GM21381 (cell line): ENCODE data around the gene DNAJC6.

Experiments used
- ATAC-seq: cut with Tn5 transposase; IDR thresholded peaks from one replicate; pipeline ENCODE4 v1.9.1; 2021; ENCODE audit warnings: mild to moderate bottlenecking, moderate library complexity; ENCODE audit not compliant: unreplicated experiment

Gene DNAJC6

GRCh38 chr1:65292861-65293593 lies 16.3 kb upstream of the DNAJC6 start:
- no peak for ATAC-seq

GRCh38 chr1:65297706-65298105 lies 11.6 kb upstream of the DNAJC6 start:
- no peak for ATAC-seq

DNA sequence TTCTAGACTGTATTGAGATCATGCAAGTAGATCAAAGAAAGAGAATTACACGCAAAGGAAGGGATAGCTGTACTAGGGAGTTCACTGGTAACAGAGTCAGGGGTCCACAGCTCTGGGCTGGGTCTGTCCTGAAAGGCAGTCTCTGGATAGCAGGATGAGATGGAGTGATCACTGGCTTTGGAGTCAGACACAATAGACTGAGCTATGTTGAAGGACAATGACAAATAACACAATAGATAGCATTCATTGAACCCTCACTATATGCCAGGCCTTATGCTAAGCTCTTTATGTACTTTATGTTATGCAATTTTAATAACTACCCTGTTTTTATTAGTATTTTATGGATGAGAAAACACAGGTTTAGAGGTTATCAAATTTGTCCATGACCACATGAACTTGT lies 10.0 kb upstream of the DNAJC6 start:
- ATAC-seq, result no peak

DNA sequence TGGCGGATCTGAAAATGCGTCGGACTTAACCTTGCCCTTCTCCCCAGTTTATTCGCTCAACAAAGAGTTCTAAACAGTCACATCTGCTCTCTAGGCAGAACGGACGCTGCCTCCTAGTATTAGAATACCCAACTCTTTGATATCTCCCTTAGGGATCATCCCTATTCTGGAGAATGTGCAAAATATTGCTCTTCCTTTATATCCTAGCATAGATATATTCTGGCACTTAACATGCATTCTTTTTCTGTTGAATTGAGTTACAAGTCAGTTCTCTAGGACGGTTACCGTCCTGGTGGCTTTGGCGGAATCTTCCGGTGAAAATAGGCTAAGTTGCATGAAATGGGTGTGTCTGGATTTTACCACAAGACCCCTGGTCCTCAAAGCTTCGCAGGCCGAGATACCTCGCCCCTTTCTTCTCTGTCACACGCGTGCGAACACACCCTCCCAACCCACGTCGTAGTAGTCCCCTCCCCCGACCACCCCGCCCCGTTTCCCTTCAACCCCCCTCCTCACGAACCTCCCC lies 501 bp upstream of the DNAJC6 start:
- ATAC-seq, result no peak

DNA sequence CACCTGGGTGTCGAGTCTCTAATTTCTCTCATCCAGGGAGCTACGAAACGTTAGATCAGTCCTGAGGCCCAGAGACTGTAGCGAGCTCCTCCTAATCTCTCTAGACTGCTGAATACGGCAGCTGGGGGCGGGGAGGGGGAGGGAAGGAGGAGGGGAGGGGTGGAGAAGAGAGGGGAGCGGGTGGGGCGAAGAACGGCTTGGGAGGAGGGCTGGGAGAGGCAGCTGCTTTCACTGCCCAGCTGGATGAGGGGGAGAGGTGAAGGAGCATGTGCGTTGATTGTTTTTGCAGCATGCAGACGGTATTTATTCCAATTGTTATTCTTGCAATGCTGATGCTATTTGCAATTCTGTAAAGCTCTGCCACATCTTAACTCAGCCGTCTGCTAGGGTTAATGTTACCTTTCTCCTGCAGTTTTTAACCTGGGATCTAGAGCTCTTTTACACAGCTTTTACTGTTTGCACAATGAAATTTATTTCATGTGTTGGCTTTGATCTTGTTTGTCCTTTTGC lies 790 bp downstream of the DNAJC6 start:
- ATAC-seq, result no peak

- no peak for ATAC-seq
These were observed 2.4 kb downstream of the DNAJC6 start for GRCh38 chr1:65311760-65312159.

- no peak for ATAC-seq
These were observed 6.9 kb downstream of the DNAJC6 start for GRCh38 chr1:65316233-65316632.

DNA sequence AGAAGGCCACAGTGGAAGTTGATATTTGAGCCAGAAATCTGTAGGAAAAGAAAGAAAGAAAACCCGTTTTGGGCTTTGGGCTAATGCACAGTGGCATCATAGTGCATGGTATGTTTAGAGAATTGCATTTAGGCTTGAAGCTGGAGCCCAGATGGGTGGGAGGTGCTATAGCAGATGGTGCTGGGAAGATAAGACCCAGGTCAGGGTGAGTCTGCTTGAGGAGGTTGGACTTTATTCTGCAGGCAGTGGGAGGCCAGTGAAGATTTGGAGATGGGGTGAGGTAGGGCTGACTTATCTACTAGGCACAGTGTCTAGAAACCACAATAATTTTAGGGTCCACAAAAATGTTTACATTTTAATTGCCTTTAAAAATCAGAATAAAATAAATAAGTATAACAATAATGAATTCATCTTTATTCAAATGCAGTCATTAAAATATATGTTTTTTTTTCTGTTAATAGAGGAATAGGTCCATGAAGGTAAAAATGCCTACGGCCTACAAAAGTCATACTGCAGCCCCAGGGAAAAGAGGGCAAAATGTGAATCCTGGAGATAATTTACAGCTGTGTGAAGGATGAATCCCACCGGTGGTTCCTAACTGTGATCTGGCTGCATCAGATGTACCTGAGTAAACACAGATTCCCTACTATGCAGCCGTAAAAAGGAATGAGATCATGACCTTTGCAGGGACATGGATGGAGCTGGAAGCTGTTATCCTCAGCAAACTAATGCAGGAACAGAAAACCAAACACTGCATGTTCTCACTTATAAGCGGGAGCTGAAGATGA lies 8.7 kb downstream of the DNAJC6 start:
- ATAC-seq, result no peak

- no peak for ATAC-seq
These were observed 9.8 kb downstream of the DNAJC6 start for GRCh38 chr1:65319141-65319540.

DNA sequence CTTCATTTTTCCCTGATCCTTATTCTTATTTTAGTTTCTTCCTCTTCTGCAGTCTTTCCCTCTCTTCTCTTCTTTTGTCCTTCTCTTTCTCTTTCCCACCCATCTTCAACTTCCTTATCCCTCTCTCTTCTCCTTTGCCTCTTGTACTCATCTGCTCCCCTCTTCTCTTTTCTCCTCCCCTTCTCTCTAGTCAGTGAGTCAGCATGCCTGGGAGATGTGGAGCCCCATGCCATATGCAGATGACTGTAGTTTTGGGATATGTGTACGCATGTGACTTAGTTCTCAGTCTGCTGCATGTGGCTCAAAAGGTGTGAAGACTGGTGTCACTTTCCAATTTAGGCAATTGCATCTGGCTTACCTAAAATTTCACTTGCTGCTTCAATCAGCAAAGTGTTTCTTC lies 10.4 kb downstream of the DNAJC6 start:
- no peak for ATAC-seq

GRCh38 chr1:65321879-65322278 lies 12.5 kb downstream of the DNAJC6 start:
- ATAC-seq, result no peak

DNA sequence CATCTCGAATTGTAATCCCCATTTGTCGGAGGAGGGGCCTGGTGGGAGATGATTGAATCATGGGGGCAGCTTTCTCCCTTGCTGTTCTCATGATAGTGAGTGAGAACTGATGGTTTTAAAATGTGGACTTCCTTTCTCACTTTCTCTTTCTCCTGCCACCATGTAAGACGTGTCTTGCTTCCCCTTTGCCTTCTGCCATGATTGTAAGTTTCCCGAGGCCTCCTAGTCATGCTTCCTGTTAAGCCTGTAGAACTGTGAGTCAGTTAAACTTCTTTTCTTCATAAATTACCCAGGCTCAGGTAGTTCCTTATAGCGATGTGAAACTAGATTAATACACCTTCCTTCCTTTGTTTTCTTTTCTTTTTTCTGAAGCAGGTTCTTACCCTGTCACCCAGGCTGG lies 13.9 kb downstream of the DNAJC6 start:
- no peak for ATAC-seq

DNA sequence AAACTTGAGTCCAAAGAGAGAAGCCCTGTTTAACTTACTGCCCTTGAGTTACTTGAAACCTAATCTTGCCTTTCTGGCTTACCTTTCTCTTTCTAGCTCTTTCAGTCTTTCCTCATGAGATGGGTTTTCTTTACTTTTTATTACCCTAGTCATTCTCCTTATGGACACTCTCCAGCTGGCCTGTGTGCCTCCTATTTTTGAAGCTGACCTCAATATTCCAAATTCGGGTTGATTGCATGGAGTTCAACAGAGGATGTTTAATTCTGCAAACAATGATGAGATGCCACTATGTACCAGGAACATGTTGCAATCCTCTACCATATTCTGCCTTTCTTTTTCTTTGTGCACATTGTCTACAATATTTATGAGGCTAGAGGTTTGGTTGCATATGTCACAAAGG lies 20.7 kb downstream of the DNAJC6 start:
- ATAC-seq, result no peak

- ATAC-seq, result no peak
These were observed 21.5 kb downstream of the DNAJC6 start for GRCh38 chr1:65330822-65331221.

DNA sequence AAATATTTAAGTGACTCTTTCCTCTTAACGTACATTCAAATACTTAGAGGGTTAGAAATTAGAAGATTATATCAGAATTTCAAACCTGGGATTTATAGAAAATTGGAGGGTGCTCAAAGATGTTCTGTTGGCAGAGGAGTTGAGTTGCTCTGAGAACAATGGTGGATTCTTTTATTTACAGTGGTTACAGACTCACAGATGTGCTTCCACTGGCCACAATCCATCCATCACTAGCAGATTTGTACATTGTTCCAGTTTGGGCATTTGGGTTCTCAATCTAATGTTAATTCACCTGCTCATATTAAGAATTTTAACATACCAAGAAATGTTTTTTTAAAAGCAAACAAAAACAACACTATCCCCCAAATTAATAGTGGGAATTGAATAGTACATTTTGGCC lies 23.5 kb downstream of the DNAJC6 start:
- ATAC-seq, result no peak

DNA sequence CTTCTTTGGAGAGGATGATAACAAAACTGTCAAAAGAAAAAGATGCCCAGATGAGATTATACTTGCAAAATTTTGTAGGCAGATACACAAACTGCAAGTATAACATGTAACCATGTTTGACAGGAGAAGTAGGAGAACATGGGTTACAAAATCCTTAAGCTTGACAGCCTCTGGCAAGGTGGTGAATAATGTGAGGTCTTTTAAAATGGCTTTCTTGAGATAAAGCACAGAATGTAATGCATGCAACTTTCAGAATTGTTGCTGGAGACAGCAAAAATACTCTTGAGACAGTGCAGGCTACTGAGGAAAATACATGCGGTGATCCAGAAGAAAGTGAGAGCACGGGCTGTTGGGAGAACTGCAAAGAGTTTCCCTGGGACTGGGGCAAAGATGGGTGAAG lies 24.7 kb downstream of the DNAJC6 start:
- no peak for ATAC-seq

DNA sequence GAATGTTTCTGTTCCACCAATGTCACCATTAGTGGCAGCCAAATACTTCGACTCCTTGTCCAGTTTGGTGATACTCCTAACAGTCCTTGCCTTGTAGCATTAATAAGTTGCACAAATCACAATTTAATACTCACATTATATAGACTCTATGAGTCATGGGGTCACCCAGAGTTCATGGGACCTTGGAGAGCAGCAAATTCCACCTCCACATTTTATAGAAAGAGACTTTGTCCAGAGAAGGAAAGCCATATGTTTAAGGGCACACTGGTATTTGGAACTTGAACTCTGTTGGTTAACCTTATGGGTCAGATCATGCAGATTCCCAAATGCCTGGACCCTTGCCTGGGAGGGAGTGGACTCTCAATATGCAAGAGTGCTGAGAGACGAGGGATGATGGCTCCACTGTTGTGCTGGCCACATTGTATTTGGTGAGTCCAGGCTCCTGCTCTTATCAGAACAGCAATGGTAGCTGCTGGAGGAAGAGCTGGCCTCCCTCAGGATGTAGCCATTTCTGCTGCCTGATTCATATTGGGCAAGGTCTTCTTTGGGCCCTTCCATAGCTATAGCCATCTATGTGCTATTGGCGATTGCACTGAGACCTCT lies 30.6 kb downstream of the DNAJC6 start:
- no peak for ATAC-seq

GRCh38 chr1:65341381-65341780 lies 32.0 kb downstream of the DNAJC6 start:
- no peak for ATAC-seq

GRCh38 chr1:65343286-65343685 lies 33.9 kb downstream of the DNAJC6 start:
- no peak for ATAC-seq

DNA sequence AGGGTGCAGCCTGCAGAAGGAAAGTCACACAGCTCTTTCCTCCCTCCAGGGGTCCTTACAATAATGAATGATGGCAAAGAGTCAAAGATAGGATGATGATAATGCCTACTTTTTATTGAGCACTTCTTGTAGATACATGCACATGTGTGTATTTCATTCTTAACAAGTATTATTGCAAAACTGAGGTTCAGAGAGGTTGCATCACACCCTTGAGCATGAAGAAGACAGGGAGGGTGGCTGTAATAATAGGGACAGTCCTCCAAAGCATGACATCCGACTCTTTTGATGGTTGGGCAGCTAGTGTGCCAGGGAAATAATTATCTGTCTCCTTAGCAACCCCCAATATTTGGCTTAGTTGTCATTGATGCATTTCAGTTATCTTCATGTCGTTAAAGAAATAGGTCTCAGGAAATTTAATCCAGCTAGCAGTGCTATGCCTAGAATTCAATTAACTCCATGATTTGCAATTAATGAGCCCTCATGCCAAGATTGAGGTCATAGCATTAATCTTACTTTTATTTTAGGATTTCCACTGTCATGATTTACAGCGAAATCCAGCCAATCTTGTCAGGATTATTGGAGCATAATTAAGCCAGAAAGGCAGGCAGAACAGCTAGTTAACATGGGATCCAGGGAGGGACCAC lies 35.0 kb downstream of the DNAJC6 start:
- ATAC-seq, result no peak

DNA sequence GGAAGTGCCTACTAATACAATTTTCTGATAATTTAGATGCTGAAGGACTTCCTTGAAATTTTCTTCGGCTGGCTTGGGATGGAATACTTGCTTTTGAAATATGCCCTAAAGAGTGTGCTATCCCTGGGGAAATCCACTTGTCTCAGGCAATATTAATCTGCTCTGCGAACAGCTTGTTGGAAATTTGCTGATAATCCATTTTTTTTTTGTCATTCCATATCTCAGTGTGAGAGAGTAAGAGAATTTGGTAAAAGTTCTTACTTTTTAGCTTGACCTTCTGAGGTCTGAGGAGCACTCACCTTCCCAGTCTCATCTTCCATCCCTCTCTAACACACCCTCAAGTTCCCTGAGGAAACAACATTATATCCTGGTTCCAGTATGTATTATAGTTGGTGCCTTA lies 36.8 kb downstream of the DNAJC6 start:
- ATAC-seq, result no peak
